Measurements from ENCODE around the gene PRDM7.

Gene PRDM7

GRCh38 chr16:90035902-90036301 is 41.2 kb downstream of the PRDM7 start:
- no peak for DNase-seq (ENCODE audit: low read depth in 2 of 2)

DNA sequence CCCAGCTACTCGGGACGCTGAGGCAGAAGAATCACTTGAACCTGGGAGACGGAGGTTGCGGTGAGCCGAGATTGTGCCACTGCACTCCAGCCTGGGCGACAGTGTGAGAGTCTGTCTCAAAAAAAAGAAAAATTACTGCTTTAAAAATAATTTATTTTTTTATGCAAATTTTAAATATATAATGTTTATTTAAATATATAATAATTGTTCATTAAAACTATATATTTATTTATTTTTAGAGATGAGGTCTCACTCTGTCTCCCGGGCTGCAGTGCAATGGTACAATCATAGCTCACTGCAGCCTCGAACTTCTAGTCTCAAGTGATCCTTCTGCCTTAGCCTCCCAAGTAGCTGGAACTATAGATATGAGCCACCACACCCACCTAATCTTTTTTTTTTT is 42.6 kb downstream of the PRDM7 start:
- no peak for DNase-seq (ENCODE audit: low read depth in 2 of 2)

DNA sequence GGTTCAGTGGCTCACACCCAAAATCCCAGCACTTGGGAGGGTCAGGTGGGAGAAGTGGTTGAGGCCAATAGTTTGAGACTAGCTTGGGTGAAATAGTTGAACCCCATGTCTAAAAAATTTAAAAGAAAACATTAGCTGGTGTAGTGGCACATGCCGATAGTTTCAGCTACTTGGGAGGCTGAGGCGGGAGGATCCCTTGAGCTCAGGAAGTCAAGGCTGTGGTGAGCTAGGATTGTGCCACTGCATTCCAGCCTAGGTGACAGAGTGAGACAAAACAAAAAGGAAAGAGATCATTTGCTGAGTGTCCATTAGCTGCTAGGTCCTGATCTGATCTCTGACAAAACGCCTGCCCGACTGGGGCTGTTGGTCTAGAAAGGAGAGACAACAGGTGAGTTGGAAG is 43.7 kb downstream of the PRDM7 start:
- DNase-seq (ENCODE audit: low read depth in 2 of 2) = no peak

- no peak for DNase-seq (ENCODE audit: low read depth in 2 of 2)
Measured at GRCh38 chr16:90032674-90033331, 44.3 kb downstream of the PRDM7 start.

DNA sequence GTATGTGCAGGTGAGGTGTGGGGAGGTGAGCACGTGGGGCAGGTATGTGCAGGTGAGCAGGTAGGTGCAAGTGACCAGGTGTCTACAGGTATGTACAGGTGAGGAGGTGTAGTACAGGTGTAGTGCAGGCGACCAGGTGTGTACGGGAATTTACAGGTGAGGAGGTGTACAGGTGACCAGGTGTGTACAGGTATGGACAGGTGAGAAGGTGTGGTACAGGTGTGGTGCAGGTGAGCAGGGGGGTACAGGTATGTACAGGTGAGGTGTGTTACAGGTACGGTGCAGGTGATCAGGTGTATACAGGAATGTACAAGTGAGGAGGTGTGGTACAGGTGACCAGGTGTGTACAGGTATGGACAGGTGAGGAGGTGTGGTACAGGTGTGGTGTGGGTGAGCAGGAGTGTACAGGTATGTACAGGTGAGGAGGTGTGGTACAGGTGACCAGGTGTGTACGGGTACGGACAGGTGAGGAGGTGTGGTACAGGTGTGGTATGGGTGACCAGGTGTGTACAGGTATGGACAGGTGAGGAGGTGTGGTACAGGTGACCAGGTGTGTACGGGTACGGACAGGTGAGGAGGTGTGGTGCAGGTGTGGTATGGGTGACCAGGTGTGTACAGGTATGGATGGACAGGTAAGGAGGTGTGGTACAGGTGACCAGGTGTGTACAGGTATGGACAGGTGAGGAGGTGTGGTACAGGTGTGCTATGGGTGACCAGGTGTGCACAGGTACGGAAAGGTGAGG is 45.0 kb downstream of the PRDM7 start:
- DNase-seq (ENCODE audit: low read depth in 2 of 2) = no peak

DNA sequence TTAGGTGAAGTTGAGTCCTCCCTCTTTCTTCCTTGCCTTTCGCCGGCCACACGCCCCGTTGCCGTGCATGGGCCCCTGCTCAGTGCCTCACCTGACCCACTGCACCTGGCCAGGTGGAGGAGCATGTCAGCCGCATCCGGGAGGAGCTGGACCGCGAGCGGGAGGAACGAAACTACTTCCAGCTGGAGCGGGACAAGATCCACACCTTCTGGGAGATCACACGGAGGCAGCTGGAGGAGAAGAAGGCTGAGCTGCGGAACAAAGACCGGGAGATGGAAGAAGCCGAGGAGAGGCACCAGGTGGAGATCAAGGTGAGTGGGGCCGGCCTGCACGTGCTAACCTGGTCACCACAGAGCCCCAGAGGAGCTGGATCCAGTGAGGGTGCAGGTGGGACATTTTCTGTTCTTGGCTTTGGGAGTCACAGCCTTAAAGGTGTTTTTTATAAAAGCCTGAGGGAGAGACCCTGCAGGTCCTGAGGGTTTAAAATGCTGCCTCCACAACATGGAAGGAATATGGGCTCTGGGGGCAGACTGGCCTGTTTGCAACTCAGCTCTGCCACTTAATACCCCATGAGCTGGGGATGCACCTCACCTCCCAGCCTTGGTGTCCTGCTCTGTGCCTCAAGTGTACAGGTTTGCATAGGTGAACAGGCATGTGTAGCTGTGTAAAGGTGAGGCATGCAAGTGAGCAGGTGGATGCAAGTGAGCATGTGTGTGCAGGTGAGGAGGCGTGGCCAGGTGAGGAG is 45.8 kb downstream of the PRDM7 start:
- no peak for DNase-seq (ENCODE audit: low read depth in 2 of 2)

DNA sequence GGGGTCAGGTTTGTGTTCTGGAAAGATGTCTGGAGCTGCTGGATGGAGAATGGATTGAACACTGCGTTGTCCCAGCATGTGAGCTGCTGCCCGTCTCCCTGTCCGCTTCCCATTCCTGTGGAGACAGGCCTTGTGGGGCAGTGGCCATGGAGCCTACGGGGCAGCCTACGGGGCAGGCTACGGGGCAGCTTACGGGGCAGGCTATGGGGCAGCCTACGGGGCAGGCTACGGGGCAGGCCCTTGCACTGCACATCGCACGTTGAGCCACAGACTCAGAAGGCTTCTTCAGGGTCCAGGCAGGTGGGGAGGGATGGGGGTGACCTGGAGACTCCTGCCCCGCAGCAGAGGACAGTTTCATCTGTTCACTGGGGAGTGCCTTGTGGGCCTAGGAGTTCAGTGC is 48.1 kb downstream of the PRDM7 start:
- no peak for DNase-seq (ENCODE audit: low read depth in 2 of 2)

- no peak for DNase-seq (ENCODE audit: low read depth in 2 of 2)
Measured at GRCh38 chr16:90027611-90028010, 49.5 kb downstream of the PRDM7 start.

- DNase-seq (ENCODE audit: low read depth in 2 of 2) = no peak
Measured at GRCh38 chr16:90026135-90026534, 51.0 kb downstream of the PRDM7 start.

DNA sequence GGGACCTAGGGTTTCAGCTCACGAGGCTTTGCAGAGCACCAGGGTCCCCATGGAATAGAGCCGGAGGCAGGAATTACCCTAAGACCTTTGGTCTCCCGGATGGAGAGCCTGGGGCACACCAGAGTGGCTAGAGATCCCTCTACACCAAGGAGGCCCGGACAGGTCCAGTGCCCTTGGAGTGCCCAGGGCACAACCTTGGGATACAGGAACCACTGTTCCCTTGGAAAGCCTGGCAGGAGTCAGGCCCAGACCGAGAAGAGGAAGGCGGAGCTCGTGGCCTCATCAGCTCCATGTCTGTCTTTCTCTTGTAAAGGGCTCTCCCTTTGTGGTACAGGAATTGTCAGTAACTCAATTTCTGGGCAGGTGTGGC is 54.1 kb downstream of the PRDM7 start:
- no peak for DNase-seq (ENCODE audit: low read depth in 2 of 2)

- peak; percentile 66 to 79 for DNase-seq (ENCODE audit: low read depth in 2 of 2)
Measured at GRCh38 chr16:90022209-90023077, 54.7 kb downstream of the PRDM7 start.

DNA sequence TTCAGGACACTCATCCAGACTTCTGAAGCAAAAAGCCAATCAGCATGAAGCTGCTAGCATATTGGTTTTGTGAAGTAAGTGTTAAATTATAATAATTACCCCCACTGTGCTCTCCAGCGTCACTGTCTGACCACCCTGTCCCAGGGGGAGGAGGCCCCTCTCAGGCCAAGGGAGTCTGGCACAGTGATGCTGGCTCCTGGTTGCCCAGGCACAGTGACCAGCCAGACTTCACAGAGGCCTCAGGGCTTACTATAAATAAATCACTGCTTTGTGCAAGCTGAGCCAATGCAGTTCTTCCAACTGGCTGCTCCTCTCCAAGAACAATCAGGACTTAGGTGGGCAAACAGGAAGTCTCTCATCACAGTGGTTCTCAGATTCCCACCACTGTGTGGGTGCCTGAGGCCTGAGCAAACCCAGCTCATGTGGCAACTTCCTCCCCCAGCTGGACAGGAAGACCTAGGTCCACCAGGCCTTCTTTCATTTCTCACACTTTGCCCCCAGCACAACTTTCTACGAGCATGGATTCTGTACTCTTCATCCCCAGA is 56.2 kb downstream of the PRDM7 start:
- DNase-seq (ENCODE audit: low read depth in 2 of 2) = no peak

GRCh38 chr16:90020260-90020837 is 56.8 kb downstream of the PRDM7 start:
- no peak for DNase-seq (ENCODE audit: low read depth in 2 of 2)

DNA sequence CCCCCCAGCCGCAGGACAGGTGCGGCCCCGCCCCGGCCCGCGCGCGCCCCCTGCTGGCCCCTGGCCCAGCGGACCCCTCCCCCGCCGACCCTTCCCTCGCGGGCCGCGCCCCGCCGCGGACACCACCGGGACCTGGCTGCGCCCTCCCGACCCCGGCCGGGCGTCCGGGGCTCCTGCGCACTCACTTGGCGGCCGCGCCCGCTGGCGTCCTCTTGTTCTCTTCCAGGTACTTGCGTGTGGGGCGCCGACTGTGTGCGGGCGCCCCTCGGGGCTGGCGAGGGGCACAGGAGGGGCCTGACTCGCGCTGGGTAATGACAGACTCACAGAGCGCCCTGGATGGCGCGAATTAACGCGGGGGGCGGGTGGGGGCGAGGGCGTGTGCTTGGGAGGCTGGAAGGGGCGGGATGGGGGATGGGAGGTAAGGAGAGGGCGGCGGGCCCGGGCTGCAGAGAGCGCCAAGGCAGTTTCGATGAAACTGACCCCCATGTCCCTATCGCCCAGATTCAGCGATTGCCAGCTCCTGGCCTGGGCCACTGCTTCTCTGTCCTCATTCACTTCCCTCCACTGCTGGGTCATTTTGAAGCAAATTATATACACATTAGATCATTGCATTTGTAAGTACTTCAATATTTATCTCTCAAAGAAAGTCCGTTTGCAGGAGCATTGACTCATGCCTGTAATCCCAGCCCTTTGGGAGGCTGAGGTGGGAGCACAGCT is 57.4 kb downstream of the PRDM7 start:
- peak; percentile 26 to 37 for DNase-seq (ENCODE audit: low read depth in 2 of 2)

GRCh38 chr16:90018652-90019542 is 58.2 kb downstream of the PRDM7 start, which contains the start of gene DBNDD1:
DBNDD1 (minus strand) TSS chr16:90019456; CDS start chr16:90019341, 115 bp downstream.
- DNase-seq (ENCODE audit: low read depth in 2 of 2) = no peak

DNA sequence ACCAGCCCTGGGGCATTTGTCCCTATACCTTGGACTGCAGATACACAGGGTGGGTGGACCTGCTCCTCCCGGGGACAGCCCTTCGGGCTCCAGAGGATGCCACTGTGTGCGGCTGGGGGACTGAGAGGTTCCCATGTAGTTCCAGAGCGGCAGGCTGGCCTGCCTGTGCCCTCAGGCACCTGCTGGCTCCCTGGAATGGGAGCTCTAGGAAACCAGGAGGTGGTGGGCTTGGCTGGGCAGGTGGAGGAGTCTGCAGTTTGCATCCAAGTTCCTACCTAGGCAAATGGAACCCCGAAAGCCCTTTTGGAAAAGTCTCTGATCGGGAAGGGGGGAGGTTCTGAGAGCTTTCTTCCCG is 58.9 kb downstream of the PRDM7 start:
- DNase-seq (ENCODE audit: low read depth in 2 of 2) = no peak

DNA sequence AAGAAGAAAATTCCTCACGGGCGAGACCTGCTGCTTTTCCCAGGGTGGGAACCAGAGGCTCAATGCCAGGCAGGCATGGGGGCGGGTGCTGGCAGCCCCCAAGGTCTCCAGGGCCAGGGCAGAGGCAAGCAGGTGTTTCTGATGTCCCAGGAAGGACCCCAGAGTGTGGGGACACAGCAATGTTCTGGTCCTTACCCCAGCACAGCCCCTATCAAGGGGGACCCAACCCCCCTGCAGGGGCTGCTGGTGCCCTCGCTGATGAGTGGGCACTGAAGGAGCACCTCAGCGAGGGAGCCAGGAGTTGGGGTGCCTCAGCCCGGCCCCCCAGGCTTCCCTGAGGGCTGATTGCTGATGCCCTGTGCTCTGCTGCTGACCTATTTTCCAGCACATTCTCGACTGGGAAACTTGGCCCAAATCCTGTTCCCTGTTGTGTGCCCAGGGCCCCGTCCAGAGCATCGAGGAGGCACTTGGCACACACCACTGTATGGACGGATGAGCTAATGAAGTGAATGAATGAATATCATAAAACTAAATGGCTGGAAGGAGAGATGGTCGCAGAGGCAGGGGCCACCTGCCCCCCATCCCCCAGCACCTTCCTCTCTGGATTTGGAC is 60.7 kb downstream of the PRDM7 start:
- no peak for DNase-seq (ENCODE audit: low read depth in 2 of 2)

GRCh38 chr16:90015586-90016338 is 61.4 kb downstream of the PRDM7 start:
- DNase-seq (ENCODE audit: low read depth in 2 of 2) = no peak
